Measurements from ENCODE around the gene AP5Z1.

DNA sequence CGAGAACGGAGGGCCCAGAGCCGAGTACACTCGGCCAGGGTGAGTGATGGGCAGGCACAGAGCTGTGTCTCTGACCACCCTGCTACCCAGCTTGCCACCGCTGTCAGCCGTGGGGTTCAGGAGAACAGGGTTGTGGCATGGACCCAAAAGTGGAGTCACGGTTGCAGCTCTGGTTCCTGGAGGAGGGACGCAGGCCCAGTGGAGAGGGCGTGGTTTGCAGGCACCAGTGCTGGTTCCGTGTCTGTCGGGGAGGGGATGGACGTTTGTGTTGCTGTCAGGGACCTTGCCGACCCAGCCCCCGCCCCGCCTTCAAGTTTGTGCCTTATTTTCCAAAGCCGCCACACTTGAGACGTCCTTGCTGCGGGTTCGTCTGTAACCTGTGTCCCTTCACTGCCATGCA, 45.1 kb upstream of the AP5Z1 start:
- TF ChIP-seq EZH2 (IDR thresholded peaks at IDR 0.05; ENCODE audit: borderline replicate concordance, low read length), result no peak
- TF ChIP-seq CTCF (IDR thresholded peaks at IDR 0.05; ENCODE audit: low read length), result no peak

Measured in OCI-LY1 (cell line).